Pulmonary artery endothelial cell (primary cell): Measurements from ENCODE around the gene ZNF691. TPM values are rescaled to one million over a fixed set of nuclear protein-coding genes. Genes with fewer than 3 reads are reported as not detected.
"Not testable (repeated sequence)": the region's sequence is repeated elsewhere in the genome, so short reads cannot be mapped to it uniquely, and the experiment has no call there.

Source experiments
- DNase-seq: peaks from one replicate; pipeline ENCODE4 v3.0.0-alpha.2; 2011; ENCODE audit warnings: low read depth, low spot score
- total RNA-seq: library from RNA; depleted of rRNA; stranded (reverse); fragments of >200 nt; gene quantifications from 2 replicates; pipeline ENCODE4 v1.2.3, GENCODE V29; 2014

The ZNF691 gene
- total RNA-seq, 1 donor from 2014 or later: 6.4 TPM

DNA sequence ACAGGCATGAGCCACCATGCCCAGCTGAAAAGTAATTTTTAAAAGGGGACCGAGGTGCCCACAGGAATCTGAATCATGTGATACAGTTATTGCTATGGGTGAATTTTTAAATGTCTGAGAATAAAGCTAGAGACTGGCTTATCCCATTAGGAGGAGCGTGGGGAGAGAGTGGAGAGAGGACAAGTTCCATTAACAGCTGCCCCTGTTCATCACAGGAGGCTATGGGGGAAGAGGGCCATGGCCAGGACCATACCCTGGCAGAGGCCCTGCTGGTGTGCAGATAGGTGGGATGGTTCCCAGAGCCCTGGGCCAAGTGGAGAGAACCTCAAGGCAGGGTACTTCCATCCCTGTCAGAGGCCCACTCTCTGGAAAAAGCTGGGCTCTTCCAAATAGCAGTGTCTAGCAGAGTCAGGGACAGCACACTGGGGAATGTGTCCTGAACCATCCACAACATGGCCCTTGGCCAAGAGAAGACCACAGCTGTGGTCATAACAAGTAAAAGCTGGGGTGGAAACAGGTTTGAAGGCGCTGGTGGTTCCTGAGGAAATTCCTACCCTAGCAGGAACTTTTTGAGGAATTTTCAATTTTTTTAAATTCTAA is 13.7 kb upstream of the ZNF691 start:
- no peak for DNase-seq

DNA sequence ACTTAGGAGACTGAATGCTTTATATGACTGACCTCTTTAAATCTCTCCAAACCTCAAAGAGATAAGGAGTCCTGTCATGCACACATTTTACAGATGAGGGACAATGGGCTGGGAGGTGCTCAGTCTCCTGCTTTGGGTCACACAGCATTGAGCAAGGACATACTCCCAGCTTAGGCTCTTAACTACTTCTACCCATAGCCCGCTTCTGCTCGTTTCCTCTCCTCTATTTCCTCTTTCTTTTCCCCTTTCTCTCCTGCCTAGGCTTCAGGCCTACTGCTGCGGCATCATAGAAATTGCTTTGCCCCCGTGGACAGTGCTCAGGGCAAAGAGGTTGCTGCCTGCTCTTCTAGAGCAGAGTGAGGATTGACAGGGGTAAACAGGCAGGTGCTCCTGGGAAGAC is 12.4 kb upstream of the ZNF691 start:
- no peak for DNase-seq

DNA sequence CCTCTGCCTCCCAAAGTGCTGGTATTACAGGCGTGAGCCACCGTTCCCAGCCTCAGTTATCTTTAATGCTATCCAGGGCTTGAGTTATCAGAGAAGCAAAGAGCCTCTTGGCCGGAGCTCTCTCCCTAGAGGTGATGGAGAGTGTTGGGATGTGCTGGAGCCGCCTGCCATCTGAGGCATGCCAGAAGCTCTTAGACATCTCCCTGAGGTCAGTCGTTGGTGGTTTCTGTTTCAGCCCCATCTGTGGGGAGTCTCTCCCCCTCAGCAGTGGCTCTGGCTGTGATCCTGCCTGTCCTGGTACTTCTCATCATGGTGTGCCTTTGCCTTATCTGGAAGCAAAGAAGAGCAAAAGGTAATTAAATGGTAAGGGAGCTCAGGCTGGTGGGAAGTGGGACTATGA is 11.6 kb upstream of the ZNF691 start:
- DNase-seq: no peak

DNA sequence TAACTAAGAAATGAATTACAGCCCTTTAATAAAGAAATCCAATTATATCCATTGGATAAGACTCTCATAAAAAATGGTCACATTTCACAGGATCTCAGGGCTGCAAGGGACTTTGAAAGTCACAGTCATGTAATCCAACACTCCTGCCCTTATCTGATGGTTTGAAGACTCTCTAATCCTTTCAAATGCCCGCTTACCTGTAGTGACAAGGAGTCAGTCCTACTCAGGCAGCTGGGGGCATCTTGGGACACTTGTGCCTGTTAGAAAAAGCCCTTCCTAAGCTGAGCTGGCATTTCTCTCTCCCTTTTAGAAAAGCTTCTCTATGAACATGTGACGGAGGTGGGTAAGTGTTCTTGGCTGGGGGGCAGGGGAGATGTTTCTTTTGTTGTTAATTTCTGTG is 11.0 kb upstream of the ZNF691 start:
- DNase-seq: no peak

DNA sequence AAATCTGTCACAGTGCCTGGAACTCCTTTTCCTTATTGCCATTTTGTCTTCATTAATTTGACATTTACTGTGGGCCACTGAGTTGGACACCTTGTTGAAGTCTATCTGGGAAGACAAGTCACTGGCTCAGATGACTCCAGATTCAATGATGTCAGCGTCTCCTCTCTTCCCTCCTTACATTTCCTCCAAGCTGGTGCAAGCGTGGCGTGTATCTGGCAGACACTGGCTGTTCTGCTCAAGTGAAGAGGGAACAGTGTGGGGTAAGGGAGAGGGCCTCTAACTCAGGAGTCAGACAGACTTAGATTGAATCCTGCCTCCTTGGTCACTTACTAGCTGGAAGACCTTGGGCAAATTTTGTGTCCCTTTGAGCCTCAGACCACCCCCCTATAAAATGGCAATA is 8.7 kb upstream of the ZNF691 start:
- no peak for DNase-seq

DNA sequence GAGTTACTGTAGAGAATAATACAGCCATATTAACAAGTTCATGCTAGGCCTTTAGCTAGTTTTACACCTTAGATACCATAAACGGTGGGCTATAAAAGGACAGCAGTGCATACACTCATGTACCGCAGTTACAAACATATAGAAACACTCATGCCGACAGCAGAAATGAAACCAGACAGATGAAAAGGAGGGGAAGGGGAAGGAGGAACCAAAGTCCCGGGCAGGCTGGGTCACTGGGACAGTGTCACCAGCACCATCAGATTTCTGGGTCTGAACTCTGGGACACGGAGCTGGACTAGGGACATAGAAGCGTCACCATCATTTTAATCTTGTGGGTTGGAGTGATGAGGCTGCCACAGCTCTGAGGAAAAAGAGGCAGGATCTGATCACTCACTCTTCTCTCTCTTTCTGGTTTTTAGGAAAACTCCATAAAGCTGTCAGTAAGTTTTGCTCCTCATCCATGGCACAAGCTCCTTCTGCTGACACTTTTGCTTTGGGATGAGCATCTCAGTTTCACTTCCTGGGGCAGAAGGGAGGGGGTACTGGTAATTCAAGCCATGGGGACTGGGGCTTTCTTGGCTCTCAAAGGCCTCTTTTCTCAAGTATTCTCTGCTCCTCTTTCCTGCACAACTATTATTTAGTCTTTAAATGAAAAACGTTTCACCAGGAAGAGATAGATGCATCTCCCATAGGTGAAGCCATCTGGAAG is 7.8 kb upstream of the ZNF691 start:
- DNase-seq: no peak

DNA sequence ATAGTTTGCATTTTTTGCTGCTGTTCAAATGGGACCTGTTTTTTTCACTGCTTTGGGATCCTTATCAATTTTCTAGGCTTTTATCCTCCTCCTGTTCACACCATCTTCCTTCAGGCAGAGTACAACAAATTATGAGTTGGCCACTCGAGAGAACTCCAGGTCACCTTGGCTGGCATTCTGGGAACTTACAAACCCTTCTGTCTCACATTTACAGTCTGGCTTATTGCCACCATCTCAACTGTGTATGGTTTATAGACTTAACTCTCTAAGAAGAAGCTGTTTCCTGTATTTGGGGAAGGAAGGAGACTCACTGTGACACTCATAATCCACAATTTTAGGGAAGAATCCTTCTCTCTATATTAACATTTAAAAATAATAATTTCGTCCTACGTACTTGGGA is 5.4 kb upstream of the ZNF691 start:
- no peak for DNase-seq

DNA sequence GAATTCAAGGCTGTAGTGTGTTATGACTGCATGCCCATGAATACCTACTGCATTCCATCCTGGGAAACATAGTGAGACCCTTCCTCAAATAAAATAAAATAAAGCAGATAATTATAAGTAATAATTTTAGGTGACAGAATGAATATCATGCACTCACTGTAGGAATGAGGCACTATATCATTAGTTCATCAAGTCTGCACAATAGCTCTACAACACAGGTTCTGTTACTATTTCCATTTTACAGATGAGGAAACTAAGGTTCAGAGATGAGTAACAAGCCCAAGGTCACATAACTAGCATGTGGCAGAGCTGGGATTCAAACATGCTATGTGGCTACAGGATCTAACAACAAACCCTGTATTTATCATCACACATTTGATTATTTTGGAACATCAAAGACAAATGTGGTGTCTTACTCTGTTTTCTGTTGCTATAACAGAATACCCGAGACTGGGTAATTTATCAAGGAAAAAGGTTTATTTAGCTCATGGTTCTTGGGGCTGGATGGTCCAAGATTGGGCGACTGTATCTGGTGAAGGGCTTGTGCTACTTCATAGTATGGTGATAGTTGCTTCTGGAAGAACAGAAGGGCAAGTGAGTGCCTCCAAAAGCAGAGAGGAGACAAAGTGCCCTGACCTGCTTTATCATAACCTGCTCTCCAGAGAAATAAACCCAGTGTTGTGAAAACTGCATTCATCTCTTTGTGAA is 4.8 kb upstream of the ZNF691 start:
- no peak for DNase-seq

DNA sequence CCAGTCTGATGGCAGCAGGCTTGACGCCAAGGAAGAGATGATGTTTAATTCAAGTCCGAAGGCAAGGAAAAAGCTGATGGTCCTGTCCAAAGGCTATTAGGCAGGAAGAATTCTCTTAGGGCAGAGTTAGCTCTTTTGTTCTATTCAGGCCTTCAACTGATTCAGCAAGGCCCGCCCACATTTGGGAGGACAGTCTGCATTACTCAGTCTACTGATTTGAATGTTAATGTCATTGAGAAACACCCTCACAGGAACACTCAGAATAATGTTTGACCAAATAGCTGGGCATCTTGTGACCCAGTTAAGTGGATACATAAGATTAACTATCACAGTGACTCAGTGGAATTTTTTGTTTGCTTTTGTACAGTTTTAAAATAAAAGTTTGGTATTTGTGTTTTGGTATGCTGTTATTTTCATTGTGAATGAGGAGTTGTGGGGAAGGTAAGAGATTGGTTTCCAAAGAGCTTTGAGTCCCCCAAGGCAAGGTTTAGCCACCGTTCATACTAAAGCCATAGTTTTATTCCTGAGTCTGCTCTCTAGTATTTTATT is 1.7 kb upstream of the ZNF691 start:
- DNase-seq: no peak

DNA sequence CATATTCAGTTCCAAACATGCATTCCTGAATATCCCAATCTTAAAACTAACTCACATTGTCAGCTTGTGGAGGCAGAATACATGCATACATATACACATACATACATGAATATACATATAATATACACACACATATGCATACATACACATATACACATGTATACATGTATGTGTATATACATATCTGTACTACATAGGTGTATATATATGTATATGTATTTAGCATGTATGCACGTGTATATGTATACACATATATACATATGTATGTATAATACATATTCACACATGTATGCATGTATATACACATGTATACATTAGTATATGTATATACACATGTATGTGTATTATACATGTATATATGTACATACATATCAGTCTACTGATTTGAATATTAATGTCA is 1.2 kb upstream of the ZNF691 start:
- DNase-seq: no peak

DNA sequence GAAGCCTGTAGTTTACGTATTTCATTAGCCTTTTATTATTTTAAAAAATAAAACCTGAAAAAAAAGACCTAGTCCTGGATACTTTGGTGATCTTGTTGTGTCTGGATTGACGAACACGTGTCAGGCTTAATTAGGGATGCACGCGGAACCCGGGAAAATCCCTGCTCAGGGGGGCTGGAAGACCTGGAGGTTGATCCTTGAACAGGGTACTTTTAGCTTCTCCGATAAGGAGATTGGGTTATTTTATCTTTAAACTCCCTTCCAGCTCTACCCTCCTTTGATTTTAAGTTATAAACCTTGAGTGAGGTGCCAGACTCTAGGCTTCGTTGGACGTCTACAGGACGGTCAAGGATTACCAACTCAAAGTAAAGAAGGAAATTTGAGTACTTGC is 552 bp upstream of the ZNF691 start:
- no peak for DNase-seq

DNA sequence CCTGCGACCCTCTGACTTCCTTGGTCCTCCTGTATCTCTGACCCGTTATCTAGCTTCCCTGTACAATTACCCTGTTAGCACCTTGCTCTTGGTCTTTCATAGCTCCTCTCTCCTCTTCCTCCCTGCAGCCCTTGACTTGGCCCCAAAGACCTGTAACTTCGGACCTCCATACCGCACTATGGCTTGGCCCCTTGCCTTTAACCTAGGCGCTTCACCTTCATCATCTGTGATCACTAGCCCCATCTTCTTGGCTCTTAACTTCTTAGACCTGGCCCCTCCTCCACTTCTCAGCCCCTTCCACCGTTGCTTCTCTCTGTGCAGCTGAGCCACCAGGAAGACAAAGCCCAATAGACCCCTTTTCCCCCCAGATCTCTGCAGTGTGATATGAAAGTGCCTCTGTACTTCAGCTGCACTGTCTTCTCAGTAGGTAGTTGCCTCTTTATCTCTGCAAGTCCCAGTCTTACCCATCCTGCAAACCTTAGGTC is 740 bp downstream of the ZNF691 start:
- no peak for DNase-seq

DNA sequence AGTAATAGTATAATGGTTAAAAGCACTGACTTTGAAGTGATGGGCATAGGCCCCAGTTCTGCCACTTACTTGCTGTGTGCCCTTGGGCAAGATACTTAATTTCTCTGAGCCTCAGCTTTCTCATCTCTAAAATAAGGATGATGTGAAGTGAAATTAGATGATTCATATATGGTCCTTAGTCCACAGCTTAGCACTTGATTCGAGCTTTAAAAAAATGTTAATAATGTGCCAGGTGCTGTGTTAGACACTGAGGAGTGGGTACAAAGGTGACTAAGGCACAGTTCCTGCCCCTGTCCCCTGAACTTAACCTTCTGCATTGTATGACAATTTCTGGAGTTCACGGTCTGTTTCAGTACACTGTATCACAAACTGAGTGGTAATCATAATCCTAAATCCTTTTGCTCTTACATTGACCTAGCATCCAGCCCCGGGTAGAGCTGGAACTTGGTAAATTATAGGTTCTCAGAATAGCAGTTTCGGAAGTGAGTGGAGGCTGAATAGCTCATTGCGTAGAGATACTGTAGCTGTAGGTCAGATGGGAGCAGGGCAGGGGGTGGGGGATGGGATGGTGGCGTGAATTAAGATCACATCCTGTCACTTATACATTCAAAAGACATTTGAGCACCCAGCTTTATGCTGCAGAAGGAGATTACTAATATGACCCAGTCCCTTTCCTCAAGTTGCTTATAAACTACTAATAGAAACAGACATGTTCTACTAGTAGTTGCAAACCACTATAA is 1.5 kb downstream of the ZNF691 start:
- no peak for DNase-seq

DNA sequence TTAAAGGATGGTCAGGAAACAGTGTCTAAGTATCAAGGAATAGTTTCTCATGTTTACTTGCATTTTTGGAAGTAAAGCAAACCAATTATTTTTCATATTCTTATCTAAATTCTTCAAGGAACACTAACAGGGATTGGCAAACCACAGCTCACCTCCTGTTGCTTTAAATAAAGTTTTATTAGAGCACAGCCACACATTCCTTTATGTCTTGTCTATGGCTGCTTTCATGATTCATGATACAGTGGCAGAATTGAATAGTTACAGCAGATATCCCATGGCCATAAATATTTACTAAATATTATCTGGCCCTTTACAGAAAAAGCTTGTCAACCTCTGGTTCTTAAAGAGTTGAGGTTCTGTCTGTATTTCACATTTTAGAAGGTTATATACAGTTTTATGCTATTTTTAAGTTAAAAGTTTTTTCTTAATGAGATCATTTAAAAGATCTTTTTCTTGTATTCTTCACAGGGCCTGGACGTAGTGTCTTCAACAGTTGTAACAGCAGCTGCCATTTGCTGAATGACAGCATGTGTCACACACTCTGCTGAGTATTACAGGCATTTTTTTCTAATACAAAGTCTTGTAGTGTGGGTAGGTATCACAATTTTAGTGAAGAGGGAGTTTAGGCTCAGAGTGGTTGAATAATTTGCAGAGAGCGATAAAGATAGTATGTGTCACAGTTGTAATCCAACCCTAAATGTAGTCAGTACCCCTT is 2.6 kb downstream of the ZNF691 start:
- DNase-seq: no peak

DNA sequence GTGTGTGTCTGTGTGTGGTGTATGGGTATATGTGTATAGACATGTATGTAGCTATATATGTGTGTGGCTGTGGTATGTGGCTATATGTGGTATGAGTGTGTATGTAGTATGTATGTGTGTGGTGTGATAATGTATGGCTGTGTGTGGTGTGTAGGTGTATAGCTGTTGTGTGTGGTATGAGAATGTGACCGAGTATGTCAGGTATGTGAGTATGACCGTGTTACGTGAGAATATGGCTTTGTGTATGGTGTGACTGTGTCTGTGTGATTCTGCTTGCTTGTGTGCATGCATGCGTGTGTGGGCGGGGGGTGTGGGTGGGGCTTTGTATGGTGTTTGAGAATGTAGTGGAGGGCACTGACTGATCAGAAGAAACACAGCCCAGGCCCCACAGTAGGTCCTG is 3.5 kb downstream of the ZNF691 start:
- DNase-seq: no peak

DNA sequence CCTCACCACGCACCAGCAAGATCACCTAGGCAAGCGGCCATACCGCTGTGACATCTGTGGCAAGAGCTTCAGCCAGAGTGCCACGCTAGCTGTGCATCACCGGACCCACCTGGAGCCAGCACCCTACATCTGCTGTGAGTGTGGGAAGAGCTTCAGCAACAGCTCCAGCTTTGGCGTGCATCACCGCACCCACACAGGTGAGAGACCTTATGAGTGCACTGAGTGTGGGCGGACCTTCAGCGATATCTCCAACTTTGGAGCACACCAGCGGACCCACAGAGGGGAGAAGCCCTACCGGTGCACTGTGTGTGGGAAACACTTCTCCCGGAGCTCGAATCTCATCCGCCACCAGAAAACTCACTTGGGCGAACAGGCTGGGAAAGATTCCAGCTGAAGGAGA is 5.0 kb downstream of the ZNF691 start:
- DNase-seq: no peak

DNA sequence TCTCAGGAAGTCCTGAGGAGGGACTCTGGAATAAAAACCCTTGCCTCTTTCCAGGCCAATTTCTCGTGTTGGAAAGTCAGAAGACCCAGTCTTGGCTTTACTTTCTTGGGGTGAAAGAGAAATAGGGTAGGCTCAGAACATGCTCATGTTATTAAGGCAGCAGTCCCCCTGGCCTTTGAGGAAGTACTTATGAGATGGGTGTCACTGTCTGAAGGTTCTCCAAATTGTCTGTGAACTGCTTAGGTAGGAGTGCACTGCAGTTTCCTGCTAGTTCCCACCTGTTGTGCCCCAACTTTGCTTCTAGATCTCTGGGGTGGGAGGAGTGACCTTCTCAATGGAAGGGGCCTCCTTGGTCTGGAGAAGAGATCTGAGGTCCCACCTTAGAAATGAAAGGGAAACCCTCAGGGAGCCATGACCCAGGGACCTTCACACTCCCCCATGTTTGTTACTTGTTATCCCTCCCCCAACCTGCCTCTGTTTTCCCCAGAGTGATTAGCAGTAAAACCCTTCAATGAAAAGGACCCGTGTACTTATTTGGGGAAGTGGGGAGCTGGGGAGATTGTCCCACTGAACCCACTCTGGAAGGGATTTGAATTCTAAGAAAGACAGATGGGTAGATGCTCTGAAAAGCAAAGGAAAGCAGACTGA is 5.7 kb downstream of the ZNF691 start:
- no peak for DNase-seq

DNA sequence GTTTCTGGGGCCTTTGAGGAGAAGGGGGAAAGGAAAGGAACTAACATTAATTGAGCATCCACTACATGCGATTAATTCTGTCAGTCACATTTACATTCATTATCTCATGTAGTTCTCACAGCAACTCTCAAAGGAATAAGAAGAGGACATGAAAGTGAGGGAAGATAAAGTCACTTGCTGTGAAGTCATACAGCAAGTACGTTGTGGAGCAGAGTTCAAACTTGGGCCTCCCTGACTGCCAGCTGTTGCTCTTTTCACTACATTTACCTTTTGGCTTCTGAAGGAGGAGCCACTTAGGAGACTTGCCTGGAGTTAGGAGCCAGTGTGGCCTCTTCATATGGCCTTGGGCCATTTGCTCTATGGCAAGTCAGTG is 6.2 kb downstream of the ZNF691 start:
- no peak for DNase-seq

DNA sequence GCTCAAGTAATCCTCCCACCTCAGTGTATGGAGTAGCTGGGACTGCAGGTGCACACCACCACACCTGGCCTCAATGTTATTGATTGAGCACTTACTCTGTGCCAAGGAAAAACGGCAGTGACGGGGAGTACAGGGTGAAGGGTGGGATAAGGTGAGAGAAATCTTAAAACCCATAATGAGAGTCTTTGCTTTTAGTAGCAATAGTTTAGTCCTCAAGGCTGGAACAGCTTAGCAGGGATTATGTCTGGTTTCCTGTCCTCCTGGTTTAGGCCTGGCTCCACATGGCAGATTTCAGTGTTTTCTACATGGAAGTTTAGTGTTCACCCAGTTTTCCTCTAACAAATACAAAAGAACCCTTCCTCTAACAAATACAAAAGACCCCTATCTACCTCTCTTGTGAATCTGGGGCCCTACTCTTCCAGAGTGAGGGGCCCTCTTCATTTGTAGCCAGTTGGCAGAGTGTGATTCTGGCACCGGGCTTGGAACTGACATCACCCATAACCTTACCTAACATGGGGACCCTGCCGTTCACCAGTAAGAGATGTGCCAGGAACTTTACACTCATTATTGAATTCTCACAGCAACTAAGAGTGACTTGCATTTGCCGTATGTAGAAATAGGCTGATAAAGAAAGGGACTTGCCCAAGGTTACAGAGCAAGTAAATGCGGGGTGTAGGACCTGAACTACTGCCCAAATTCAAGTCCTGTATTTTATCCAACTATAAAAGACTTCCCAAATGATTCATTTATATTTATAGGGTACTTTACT is 6.9 kb downstream of the ZNF691 start:
- DNase-seq: no peak

DNA sequence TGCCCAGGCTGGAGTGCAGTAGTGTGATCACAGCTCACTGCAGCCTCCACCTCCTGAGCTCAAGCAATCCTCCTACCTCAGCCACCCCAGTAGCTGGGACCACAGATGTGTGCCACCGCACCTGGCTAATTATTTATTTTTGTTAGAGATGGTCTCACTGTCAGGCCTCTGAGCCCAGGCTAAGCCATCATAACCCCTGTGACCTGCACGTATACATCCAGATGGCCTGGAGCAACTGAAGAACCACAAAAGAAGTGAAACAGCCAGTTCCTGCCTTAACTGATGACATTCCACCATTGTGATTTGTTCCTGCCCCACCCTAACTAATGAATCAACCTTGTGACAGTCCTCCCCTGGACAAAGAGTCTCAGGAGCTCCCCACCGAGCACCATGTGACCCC is 10.1 kb downstream of the ZNF691 start:
- DNase-seq: not testable (repeated sequence)
